Fibroblast of pulmonary artery (primary cell): ENCODE measurements around the gene CELA3B.
"Not testable (repeated sequence)": the region's sequence is repeated elsewhere in the genome, so short reads cannot be mapped to it uniquely, and the experiment has no call there.

Experiments
- DNase-seq: peaks from one replicate; pipeline ENCODE4 v3.0.0-alpha.2; 2010; ENCODE audit warnings: low read depth
- H3K4me3 ChIP-seq: replicated peaks from 2 replicates; pipeline ENCODE4 v1.5.1; 2011; ENCODE audit warnings: low read depth, mild to moderate bottlenecking, control low read depth, low read length, moderate library complexity

CELA3B gene

GRCh38 chr1:21978209-21978608 lies 1.4 kb downstream of the CELA3B start:
- not testable (repeated sequence) for DNase-seq, H3K4me3 ChIP-seq

- not testable (repeated sequence) for H3K4me3 ChIP-seq, DNase-seq
Observed at GRCh38 chr1:21980515-21981220, 3.8 kb downstream of the CELA3B start.

GRCh38 chr1:21981253-21981652 lies 4.4 kb downstream of the CELA3B start:
- DNase-seq, H3K4me3 ChIP-seq: not testable (repeated sequence)

- not testable (repeated sequence) for DNase-seq, H3K4me3 ChIP-seq
Observed at GRCh38 chr1:21982122-21982521, 5.3 kb downstream of the CELA3B start.

- DNase-seq, H3K4me3 ChIP-seq: not testable (repeated sequence)
Observed at GRCh38 chr1:21983539-21983938, 6.7 kb downstream of the CELA3B start.

GRCh38 chr1:21985893-21986292 lies 9.1 kb downstream of the CELA3B start:
- H3K4me3 ChIP-seq, DNase-seq: not testable (repeated sequence)

GRCh38 chr1:21986386-21986785 lies 9.6 kb downstream of the CELA3B start:
- not testable (repeated sequence) for H3K4me3 ChIP-seq, DNase-seq

GRCh38 chr1:21989672-21990393 lies 13.0 kb downstream of the CELA3B start:
- DNase-seq, H3K4me3 ChIP-seq: not testable (repeated sequence)

- not testable (repeated sequence) for H3K4me3 ChIP-seq, DNase-seq
Observed at GRCh38 chr1:21992186-21992585, 15.4 kb downstream of the CELA3B start.

GRCh38 chr1:21994716-21995115 lies 17.9 kb downstream of the CELA3B start:
- H3K4me3 ChIP-seq, DNase-seq: not testable (repeated sequence)

- H3K4me3 ChIP-seq, DNase-seq: not testable (repeated sequence)
Observed at GRCh38 chr1:21996663-21996970, 19.8 kb downstream of the CELA3B start.

- DNase-seq, H3K4me3 ChIP-seq: not testable (repeated sequence)
Observed at GRCh38 chr1:21997891-21998623, 21.2 kb downstream of the CELA3B start.

- not testable (repeated sequence) for DNase-seq, H3K4me3 ChIP-seq
Observed at GRCh38 chr1:21998624-21999294, 21.9 kb downstream of the CELA3B start.

- not testable (repeated sequence) for H3K4me3 ChIP-seq, DNase-seq
Observed at GRCh38 chr1:21999645-22000044, 22.8 kb downstream of the CELA3B start.
